Frontal cortex (tissue), 4 donors: ENCODE data around the gene ADAM30. TPM values are rescaled to one million over a fixed set of nuclear protein-coding genes. Genes with fewer than 3 reads are reported as not detected.

Experiments used
- DNase-seq, 2 donors: peaks; one replicate each; pipeline ENCODE4 v3.0.0; 2012; ENCODE audit warnings: low spot score in 2 of 2
- FAIRE-seq: peaks from 2 replicates; lab custom pipeline; 2012; peaks lifted over from hg19 to GRCh38; lab: Jason Lieb, UNC
- total RNA-seq: library from RNA; depleted of rRNA; stranded (reverse); fragments of >200 nt; gene quantifications from one replicate; pipeline ENCODE4 v1.2.3, GENCODE V29; 2014
- donor health status: control.
- donor health status: control.
- donor health status: control.

ADAM30 gene
- total RNA-seq, 1 donor from 2014 or later = not detected

GRCh38 chr1:119909890-119910596, 13.7 kb upstream of the ADAM30 start:
- FAIRE-seq (no peak), DNase-seq (no peak)

GRCh38 chr1:119908661-119909060, 12.3 kb upstream of the ADAM30 start:
- DNase-seq (no peak), FAIRE-seq (no peak)

GRCh38 chr1:119906927-119907652, 10.8 kb upstream of the ADAM30 start:
- FAIRE-seq (no peak), DNase-seq (no peak)

GRCh38 chr1:119903443-119903835, 7.1 kb upstream of the ADAM30 start:
- FAIRE-seq (no peak), DNase-seq (no peak)

DNA sequence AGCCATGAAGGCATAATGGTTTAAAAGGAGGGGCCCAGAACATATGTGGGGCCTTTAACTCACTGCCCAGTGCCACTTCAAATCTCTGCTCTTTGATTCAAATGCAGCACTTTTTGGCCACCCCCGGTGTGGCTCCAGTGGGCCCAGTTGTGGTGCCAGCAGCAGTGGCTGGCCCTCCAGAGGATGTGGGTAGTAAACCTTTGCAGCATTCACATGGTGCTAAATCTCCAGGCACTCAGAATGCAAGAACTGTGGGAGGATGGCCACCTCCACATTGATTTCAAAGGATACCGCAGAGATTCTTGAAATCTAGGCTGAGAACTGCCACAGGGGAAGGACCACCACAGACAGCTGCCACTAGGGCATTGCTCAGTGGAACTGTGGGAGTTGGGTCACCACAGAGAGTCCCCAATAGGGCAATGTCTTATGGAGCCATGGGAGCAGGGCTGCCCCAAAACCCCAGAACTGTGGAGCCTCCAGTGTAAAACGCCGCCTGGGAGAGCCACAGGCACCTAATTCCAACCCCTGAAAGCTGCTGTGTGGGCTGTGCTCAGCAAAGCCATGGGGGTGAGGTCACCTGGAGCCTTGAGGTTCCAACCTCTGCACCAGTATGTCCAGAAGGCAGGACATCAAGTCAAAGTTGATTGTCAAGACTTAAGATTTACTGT, 6.6 kb upstream of the ADAM30 start:
- FAIRE-seq = no peak

GRCh38 chr1:119898981-119899720, 2.8 kb upstream of the ADAM30 start:
- DNase-seq = no peak

More for the DNA sequence above, 6.6 kb upstream of the ADAM30 start:
- no peak for DNase-seq

GRCh38 chr1:119898530-119898929, 2.2 kb upstream of the ADAM30 start:
- DNase-seq (no peak), FAIRE-seq (no peak)

More at GRCh38 chr1:119898981-119899720, 2.8 kb upstream of the ADAM30 start:
- no peak for FAIRE-seq

GRCh38 chr1:119895102-119895501, 1.2 kb downstream of the ADAM30 start:
- FAIRE-seq = no peak

DNA sequence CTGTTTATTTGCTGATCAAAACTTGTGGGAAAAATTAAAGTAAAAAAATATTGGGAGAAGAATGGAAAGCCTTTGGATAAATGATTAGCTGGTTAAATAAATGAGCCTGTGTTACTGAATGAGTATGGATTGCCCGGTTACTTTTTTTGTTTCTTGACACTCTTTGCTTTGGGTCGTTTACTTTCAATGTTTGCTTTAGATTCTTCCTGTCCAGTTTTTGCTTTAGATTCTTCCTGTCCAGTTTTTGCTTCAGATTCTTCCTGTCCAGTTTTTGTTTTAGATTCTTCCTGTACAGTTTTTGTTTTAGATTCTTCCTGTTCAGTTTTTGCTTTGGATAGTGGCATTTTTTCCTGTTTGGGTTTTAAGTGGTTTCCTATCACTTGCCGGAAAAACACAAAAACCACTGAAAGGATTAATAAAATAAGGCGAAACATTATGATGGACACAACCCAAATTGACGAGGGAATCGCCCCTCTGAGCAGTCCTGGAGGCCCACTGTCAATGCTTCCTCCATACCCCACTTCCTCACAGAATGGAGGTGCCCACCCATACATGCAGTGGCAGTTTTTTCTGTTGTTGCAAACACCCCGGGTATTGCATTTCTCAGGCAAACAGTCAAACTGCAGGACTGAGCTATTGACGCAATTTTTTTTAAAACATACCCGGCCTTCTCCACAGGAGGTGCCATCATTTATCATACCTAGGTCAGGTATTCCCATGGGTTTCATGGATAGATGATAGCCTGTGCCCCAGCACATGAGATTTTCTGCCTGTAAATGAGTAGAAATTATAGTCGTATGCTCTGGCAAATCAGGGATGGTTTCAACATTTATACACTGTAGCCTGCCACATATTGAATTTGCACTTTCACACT, 2.3 kb downstream of the ADAM30 start:
- DNase-seq (no peak), FAIRE-seq (no peak)

More at GRCh38 chr1:119895102-119895501, 1.2 kb downstream of the ADAM30 start:
- DNase-seq = no peak

GRCh38 chr1:119893238-119893791, 3.0 kb downstream of the ADAM30 start:
- FAIRE-seq (no peak), DNase-seq (no peak)

DNA sequence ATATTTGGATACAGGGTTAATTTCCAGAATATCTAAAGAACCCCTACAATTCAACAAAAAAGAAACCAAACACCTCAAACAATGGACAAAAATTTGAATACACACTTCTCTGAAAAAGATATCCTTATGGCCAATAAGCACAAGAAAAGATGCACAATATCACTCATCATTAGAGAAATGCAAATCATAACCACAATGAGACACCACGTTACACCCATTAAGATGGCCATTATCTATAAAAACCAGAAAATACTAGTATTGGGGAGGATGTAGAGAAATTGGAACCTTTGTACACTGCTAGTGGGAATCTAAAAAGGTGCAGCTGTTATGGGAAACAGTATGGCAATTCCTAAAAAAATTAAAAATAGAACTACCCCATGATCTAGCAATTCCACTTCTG, 4.9 kb downstream of the ADAM30 start:
- FAIRE-seq (no peak), DNase-seq (no peak)

DNA sequence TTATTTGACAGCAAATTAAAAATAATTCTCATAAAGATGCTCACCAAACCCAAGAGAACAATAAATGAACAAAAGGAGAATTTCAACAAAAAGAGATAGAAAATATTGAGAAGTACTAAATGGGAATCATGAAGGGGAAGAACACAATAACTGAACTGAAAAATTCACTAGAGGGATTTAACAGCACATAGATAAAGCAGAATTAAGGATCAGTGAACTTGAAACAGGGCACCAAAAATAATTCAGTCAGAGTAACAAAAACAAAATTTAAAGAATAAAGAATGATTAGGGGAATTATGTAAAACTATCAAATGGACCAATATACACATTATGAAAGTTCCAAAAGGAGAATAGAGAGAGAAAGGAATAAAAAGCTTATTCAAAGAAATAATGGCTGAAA, 7.8 kb downstream of the ADAM30 start:
- FAIRE-seq (no peak), DNase-seq (no peak)

- DNase-seq = no peak
- FAIRE-seq = no peak
Observed at GRCh38 chr1:119887427-119887826, 8.9 kb downstream of the ADAM30 start.

- DNase-seq = no peak
- FAIRE-seq = no peak
Observed at GRCh38 chr1:119885903-119886783, 10.2 kb downstream of the ADAM30 start.

GRCh38 chr1:119884711-119885110, 11.6 kb downstream of the ADAM30 start:
- FAIRE-seq = no peak

DNA sequence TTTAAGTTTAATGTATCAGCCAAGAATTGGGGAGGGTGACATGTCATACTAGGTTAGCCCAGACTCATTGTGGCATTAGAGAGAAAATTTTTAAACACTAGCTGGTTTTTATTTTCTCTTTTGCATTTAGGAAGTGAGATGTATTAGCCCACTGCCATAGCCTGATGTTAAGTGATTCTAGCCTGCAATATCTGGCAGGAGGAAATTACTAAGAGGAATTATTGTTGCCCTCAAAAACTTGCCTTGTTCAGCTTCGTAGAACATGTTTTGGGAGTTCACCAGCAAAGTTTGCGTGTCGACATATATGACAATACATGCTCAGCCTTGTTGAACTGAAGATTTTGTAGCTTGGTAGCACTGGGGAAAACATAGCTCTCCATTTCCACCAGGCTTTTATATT, 12.5 kb downstream of the ADAM30 start:
- DNase-seq = no peak
- no peak for FAIRE-seq

More at GRCh38 chr1:119884711-119885110, 11.6 kb downstream of the ADAM30 start:
- no peak for DNase-seq

GRCh38 chr1:119882132-119883049, 13.9 kb downstream of the ADAM30 start:
- no peak for FAIRE-seq

More at GRCh38 chr1:119882132-119883049, 13.9 kb downstream of the ADAM30 start:
- DNase-seq = no peak
